GM18517 (cell line): Measurements from ENCODE around the gene AGRN.
"Not testable (repeated sequence)": the region's sequence is repeated elsewhere in the genome, so short reads cannot be mapped to it uniquely, and the experiment has no call there.

Experiments
- ATAC-seq: cut with Tn5 transposase; IDR thresholded peaks from one replicate; pipeline ENCODE4 v1.9.1; 2021; ENCODE audit warnings: mild to moderate bottlenecking, moderate library complexity; ENCODE audit not compliant: unreplicated experiment

AGRN gene

GRCh38 chr1:1075148-1075935 lies 55.4 kb downstream of the AGRN start:
- ATAC-seq = no peak

GRCh38 chr1:1077396-1077795 lies 57.5 kb downstream of the AGRN start:
- ATAC-seq = not testable (repeated sequence)

DNA sequence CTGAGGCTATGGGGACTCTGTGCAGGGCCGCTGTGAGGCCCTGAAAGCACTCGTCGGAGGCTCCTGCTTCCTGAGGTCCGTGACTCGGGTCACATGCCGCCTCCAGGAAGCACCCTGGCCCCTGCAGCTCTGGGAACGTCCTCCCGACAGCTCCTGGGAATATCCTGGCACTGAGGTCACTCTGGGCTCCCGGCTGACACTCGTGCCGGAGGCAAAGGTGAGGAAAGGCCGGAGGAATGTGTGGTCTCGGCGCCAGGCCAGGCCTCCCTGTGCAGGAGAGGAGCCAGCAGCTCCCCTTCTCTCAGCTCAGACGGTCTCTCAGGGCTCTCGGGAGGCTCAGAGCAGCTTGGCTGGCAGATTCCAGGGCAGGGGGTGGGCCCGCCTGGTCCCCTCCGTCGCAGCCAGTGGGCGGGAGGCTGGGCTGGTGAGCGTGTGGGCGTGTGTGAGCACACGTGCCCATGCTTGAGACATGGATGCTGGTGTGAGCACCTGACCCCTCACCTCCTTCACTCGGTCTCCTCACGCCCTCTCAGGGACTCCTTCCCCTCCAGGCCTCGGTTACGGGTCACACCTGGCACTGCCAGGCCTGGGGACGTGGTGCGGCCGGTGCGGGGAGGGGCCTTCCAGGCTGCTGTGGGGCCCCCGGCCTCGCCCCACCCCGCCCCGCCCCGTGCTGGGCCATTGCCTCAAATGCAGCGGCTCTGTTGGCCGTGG lies 59.6 kb downstream of the AGRN start:
- no peak for ATAC-seq

DNA sequence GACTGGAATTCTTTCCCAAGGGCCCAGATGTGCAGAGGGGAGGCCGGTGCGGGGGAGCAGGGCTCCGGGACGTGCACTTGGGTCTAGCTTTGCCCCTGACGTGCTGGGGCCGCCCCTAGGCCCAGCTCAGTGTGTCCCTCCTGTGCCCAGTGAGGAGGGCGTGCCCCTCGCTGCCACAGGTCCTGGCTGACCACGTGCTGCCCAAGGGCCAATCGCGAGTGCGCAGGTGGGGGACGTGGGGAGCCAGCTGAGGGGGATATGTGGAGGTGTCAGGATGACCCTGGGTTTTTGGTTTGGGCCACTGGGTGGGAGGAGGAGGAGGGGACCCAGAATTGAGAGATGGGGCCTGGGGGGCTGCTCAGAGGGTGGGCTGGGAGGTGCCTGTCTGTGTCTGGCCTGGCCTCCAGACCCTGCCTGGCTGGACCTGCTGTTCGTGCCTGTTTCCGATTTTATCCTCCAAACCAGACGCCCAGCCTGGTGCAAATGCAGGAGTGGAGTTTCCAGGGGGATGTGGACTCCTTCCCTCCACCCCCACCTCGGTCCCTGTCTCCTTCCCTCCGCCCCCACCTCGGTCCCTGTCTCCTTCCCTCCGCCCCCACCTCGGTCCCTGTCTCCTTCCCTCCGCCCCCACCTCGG lies 60.3 kb downstream of the AGRN start:
- ATAC-seq = no peak

DNA sequence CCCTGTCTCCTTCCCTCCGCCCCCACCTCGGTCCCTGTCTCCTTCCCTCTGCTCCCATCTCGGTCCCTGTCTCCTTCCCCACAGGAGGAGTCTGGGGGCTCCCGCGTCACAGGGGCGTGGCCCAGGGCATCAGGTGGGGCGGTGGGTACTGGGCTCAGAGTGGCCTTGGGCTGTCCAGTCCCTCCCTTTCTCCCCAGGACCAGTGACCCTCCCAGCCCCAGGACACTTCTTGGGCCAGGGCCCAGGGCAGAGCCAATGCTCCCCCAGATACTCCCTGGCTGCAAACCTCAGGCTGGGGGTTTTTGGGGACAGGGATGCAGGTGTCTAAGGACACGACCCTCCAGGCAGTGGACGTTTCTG lies 61.0 kb downstream of the AGRN start:
- ATAC-seq = no peak

DNA sequence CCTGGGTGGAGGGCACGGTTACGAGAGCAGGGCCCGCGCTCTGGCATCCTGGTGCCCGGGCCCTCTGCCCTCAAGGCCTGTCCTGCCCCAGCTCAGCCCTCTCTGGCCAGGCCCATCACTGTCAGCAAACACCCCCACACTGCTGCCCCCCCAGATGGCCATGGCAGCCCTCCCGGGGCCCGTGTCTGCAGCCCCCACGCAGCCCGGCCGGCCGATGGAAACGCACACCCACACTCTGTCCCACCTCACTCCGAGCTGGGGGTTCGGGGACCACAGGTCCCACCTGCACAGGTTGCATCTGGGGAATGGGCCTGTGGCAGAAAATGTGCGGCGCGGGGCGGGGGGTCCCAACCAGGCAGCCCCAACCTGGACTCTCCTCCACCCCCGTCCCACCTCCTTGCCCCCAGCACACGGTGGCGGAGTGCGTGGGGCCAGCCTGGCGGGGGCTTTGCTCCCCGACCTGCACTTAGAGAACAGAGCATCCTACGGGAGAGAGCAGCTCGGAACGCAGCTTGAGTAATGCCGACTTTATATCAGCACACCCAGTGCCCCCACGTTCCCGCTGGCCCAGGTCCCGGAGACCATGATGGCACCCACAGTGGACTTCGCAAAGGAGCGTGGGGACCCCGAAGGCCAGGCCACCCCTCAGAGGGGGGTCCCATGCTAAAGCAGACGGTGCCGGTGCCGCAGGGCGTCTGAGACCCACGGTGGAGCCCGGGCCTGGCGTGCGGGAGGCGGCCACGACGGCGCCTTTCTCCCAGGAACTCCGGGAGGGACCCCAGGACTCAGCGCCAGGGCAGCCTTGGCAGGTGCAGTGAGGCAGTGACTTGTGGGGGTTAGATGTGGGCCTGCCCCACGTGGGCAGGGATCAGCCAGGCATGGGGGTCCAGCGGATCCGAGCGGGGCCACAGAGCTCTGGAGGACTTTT lies 61.7 kb downstream of the AGRN start:
- ATAC-seq = no peak

DNA sequence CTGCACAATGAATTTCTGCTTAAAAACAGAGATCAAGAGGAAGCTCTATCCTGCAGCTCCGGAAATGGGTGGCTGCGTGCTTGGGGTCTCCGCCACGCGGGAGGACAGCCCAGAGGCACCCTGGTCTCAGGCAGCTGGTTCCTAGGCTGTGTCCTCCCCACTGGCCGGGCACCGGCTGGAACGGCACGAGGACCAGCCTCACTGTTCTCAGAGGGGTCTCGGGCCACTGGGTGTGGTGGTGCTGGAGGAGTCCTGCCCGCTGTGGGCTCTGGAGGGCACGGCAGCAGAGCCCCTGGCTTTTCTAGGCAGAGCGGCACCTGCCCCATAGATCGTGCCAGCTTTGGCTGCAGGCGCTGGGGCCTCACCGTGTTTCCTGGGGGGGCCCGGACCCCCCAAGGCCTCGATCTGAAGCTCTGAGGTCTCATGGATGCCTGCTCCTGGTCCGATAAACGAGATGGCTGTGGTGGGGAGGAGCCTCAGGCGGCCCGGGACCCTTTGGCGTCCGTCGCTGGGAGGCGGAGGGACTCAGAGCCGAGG lies 62.4 kb downstream of the AGRN start:
- no peak for ATAC-seq

DNA sequence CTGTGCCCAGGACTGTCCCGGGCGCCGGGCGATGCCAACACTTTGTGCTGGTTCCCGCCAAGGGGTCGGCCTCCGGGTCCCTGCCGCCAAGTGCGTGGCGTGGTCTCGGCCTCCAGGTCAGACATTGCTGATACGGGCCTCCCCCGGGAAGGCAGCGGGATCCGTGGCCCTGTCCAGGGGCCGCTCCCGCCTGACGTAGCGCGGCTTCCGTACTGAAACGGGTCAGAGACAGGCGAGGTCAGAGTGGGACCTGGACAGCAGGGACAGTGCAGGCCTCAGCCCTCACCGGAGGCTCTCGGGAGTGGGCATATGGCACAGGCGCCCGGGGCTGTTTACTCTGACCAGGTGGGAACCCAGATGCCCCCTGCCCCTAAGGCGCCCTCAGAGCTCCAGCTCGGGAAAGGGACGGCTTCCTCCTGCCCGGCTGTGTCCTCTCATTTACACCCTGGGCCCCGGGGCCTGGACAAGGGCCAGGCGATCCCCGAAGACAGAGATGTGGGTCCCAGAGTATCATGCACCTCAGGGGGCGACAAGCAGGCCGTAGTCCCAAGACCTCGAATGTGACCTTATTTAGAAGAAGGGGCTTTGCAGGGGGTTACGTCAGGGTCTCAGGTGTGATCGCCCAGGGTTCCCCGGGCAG lies 63.0 kb downstream of the AGRN start:
- no peak for ATAC-seq

DNA sequence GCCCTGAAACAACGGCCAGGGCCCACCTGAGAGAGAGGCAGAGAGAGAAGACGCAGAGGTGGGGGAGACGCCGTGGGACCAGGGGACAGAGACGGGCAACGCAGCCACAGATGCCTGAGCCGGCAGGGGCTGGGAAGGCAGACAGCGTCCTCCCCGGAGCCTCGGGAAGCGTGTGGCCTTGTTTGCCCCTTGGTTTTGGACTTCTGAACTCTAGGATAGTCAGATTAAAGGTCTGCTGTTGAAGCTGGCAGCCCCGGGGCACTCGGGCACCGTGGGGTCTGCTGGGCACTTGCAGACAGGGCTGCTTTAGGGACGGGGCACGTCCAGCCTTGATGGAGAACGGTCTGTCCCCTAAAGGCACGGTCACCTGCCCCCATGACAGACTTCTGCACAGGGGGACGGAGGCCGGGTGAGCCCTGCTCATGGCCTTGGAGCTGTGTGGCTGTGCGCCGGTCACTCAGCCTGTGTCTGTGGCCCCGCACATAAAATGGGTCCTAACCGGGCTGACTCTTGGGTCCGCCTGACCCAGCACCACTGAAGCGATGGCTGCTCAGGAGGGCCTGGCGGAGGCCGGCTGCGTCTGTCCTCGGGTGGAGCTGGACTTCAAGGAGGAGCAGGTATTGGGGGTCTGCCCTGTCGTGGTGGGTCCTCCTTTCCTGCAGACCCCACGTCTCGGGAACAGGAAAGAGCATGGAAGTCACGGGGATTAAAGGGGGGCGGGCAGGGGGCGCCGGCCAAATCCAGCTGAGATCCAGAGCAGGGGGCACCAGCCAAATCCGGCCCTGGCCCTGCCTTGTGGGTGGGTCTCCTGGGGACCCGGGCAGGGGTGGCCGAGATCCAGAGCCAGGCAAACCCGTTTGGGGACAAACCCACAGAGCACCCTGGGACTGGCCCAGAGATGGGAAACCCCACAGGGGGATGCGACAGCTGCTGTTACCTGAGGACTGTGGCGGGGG lies 63.8 kb downstream of the AGRN start:
- no peak for ATAC-seq

GRCh38 chr1:1084372-1085170 lies 64.7 kb downstream of the AGRN start:
- ATAC-seq = no peak

DNA sequence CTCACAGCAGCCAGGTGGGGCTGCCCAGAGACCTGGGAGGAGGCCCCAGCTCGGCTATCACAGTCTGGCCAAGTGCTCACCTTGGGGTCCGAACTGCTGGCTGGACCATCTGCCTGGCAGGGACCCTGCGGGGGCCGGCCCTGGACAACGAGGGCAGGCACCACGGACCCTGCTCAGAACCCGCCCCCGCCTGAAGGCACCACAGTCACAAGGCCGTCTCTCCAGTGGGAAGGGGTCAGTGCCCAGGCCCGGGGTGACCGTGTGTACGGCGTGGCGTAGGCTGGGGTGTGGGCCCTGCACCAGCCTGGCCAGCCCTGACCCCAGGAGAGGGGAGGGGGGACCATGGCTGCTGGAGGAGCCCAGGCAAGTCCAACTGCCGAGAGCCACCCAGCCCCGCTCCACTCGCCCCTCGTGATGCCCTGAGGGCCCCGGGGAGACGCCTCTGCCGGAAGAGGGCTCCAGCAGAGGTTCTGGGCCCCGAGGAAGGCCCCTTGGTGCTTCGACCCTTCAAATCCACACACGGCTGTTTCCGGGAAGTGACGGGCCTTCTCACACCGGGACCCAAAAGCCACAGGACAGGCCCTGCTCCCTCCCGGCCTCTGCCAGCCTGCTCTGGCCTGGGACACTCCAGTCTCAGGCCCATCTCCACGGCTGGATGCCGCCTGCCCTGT lies 65.4 kb downstream of the AGRN start:
- no peak for ATAC-seq

DNA sequence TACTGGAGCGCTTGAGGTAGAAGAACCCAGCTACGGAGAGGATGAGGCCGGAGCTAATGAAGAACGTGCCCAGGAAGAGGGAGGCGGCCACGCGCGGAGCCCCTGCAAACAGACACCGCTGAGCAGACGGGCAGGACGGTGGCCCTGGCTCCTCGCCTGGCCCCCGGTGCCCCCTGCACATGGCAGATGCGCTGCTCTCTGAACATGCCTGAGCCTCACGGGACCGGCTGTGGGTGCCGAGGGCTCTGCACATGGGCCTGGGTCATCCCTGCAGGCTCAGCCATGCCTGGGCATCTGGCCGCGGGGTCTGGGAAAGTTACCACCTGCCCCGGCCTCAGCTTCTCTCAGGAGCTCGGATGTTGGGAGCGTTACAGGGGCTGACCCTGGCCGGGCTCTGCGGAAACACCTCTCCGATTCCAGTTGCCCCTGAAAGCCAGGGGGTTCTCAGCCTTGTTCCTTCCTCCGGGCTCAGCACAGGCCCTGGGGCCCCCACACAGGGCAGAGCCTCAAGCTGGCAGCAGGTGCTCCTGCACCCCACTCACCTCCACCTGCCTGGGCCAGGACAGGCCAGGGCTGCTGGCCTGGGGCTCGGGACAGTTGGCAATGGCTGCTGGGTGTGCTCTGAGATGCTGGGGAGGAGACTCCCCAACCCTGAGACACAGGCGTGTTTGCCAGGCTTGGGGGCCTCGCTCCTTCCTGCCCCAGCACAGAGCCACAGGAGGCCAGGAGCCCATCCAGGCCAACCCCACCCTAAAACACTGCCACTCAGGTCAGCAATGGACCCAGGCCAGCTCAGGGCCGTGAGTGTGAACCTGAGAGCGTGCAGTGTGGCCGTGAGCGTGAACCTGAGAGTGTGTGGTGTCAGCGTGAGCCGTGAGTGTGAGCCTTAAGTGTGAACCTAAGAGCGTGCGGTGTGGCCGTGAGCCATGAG lies 66.3 kb downstream of the AGRN start:
- ATAC-seq = no peak

- ATAC-seq = no peak
Measured at GRCh38 chr1:1086911-1087341, 67.0 kb downstream of the AGRN start.

- no peak for ATAC-seq
Measured at GRCh38 chr1:1087351-1088028, 67.6 kb downstream of the AGRN start.

- no peak for ATAC-seq
Measured at GRCh38 chr1:1088029-1088800, 68.3 kb downstream of the AGRN start.
